ENCODE data around the gene RAB17.

DNA sequence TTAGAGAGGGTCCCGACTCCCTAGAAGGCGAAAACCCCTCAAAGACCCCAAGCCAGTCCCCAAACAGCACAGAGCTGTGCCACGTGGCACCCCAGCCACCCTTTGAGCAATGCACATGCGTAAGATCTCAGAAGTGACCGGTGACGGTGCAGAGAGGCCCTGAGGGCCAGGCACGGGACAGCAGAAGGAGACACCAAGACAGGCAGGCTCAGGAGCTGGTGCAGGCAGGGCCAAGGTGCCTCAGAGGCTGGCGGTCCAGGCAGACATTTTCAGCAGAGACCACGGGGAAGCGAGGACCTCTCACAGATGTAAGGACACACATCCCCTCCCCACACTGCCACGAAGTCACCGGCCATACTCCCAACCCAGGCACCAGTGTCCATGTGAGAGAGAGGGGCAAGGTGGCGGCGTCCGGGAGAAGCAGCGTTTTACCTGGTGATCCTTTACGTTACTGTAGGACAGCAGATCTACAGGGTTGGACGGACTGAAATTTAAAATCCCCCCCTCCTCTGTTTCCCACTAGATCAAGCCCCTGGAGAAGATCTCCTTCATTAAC is 2.0 kb upstream of the RAB17 start:
- TF ChIP-seq, protein P1, sequence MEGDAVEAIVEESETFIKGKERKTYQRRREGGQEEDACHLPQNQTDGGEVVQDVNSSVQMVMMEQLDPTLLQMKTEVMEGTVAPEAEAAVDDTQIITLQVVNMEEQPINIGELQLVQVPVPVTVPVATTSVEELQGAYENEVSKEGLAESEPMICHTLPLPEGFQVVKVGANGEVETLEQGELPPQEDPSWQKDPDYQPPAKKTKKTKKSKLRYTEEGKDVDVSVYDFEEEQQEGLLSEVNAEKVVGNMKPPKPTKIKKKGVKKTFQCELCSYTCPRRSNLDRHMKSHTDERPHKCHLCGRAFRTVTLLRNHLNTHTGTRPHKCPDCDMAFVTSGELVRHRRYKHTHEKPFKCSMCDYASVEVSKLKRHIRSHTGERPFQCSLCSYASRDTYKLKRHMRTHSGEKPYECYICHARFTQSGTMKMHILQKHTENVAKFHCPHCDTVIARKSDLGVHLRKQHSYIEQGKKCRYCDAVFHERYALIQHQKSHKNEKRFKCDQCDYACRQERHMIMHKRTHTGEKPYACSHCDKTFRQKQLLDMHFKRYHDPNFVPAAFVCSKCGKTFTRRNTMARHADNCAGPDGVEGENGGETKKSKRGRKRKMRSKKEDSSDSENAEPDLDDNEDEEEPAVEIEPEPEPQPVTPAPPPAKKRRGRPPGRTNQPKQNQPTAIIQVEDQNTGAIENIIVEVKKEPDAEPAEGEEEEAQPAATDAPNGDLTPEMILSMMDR (IDR thresholded peaks at IDR 0.05) = no peak
- no peak for TF ChIP-seq POLR2A (IDR thresholded peaks at IDR 0.05)

All from adrenal gland (tissue), 5 donors.